K562 (cell line): Measurements from ENCODE around the gene XPO4.

Source experiments
- E2F4 ChIP-seq: sonication (generic); formaldehyde crosslinking; IDR thresholded peaks from 2 replicates; pipeline ENCODE4 v1.8.0; 2022; ENCODE audit warnings: mild to moderate bottlenecking, low read depth, missing genetic modification reagents
- FOS ChIP-seq: IDR thresholded peaks from 3 replicates; pipeline ENCODE4 v1.6.1; 2011; ENCODE audit not compliant: insufficient read length; ENCODE audit errors: extremely low read depth
- KAT2B ChIP-seq: IDR thresholded peaks from one replicate; pipeline ENCODE4 v1.6.1; 2012; ENCODE audit warnings: low read depth, mild to moderate bottlenecking, control low read depth, inconsistent platforms, low read length, moderate library complexity
- REST ChIP-seq, 2 experiments: fragments of 450-650 bp; formaldehyde crosslinking in 1 of 2; IDR thresholded peaks; 2 replicates each; pipeline versions ENCODE4 v1.4.0 to v1.6.1; 2014 to 2020; ENCODE audit warnings: mild to moderate bottlenecking in 2 of 2, borderline replicate concordance in 1 of 2, low read depth in 1 of 2
- SRSF1 ChIP-seq: fragments of 200-400 bp; formaldehyde crosslinking; IDR thresholded peaks from 2 replicates; pipeline ENCODE4 v1.6.1; 2017; ENCODE audit warnings: mild to moderate bottlenecking, low read depth, low read length, moderate library complexity
- ZNF140 ChIP-seq: fragments of 250-450 bp; sonication (Bioruptor Pico); IDR thresholded peaks from 2 replicates; pipeline ENCODE4 v1.8.0; 2021; ENCODE audit warnings: moderate library complexity, mild to moderate bottlenecking, inconsistent platforms
- ZSCAN32 ChIP-seq: fragments of 450-650 bp; formaldehyde crosslinking; IDR thresholded peaks from 2 replicates; pipeline ENCODE4 v1.4.0; 2020; ENCODE audit warnings: mild to moderate bottlenecking, moderate library complexity
- TF ChIP-seq, protein P1 (sequence below), 3 experiments: IDR thresholded peaks in 2 of 3; conservative IDR thresholded peaks in 1 of 3; 2 replicates each; pipeline ENCODE4 v1.5.1; 2011 to 2012; ENCODE audit warnings: low read length in 3 of 3, mild to moderate bottlenecking in 3 of 3, control low read depth in 2 of 3, improper control_type of control experiment in 1 of 3, inconsistent platforms in 1 of 3, low read depth in 1 of 3, mixed read lengths in 1 of 3, moderate library complexity in 1 of 3; ENCODE audit not compliant: insufficient read depth in 2 of 3

- TF ChIP-seq REST (IDR thresholded peaks at IDR 0.05; ENCODE audit: borderline replicate concordance) (no peak), REST (CRISPR knock-in tag; IDR thresholded peaks at IDR 0.05; ENCODE audit: low read depth) (no peak), E2F4 (CRISPR knock-in tag) (no peak), ZSCAN32 (CRISPR knock-in tag) (no peak), ZNF140 (no peak), SRSF1 (no peak), FOS (no peak), KAT2B (no peak)
- TF ChIP-seq, protein P1, sequence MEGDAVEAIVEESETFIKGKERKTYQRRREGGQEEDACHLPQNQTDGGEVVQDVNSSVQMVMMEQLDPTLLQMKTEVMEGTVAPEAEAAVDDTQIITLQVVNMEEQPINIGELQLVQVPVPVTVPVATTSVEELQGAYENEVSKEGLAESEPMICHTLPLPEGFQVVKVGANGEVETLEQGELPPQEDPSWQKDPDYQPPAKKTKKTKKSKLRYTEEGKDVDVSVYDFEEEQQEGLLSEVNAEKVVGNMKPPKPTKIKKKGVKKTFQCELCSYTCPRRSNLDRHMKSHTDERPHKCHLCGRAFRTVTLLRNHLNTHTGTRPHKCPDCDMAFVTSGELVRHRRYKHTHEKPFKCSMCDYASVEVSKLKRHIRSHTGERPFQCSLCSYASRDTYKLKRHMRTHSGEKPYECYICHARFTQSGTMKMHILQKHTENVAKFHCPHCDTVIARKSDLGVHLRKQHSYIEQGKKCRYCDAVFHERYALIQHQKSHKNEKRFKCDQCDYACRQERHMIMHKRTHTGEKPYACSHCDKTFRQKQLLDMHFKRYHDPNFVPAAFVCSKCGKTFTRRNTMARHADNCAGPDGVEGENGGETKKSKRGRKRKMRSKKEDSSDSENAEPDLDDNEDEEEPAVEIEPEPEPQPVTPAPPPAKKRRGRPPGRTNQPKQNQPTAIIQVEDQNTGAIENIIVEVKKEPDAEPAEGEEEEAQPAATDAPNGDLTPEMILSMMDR (IDR thresholded peaks at IDR 0.05 in 2 of 3, conservative IDR thresholded peaks at IDR 0.05 in 1 of 3; ENCODE audit: insufficient read depth in 2 of 3, low read depth in 1 of 3, low read length in 3 of 3): no peak
Observed at GRCh38 chr13:20740021-20740420, 162.5 kb downstream of the XPO4 start.
